GM21367 (cell line): ENCODE measurements around the gene COL20A1.
"Not testable (repeated sequence)": the region's sequence is repeated elsewhere in the genome, so short reads cannot be mapped to it uniquely, and the experiment has no call there.

Source experiments
- ATAC-seq: cut with Tn5 transposase; IDR thresholded peaks from one replicate; pipeline ENCODE4 v1.9.1; 2021; ENCODE audit not compliant: unreplicated experiment

The COL20A1 gene

DNA sequence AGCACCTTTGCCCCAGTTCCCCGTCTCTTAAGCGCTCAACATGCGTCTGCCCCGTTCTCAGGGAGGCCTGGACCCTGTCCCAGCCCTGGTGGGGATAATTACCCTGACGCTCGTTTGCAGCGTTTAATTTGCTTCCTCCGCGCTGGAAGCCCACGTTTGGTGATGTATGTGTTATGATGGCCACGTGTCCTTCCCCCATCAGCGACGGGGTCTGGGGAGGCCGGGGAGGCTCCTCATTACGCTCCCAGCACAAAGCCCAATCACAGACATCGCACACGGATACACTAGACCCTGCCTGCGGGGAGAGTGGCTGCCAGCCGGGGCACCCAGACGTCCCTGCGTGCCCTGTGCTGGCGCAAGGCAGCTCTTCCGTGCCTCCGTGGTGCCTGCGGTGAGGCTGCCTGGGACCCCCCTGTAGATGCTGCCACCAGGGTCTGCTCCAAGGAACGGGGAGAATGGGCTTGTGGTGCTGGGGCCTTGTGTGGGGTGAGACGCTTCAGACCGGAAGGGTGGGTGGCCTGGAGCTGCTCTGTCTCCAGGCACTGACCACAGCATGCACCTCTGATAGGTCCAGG lies 78.4 kb downstream of the COL20A1 start:
- ATAC-seq, result no peak

DNA sequence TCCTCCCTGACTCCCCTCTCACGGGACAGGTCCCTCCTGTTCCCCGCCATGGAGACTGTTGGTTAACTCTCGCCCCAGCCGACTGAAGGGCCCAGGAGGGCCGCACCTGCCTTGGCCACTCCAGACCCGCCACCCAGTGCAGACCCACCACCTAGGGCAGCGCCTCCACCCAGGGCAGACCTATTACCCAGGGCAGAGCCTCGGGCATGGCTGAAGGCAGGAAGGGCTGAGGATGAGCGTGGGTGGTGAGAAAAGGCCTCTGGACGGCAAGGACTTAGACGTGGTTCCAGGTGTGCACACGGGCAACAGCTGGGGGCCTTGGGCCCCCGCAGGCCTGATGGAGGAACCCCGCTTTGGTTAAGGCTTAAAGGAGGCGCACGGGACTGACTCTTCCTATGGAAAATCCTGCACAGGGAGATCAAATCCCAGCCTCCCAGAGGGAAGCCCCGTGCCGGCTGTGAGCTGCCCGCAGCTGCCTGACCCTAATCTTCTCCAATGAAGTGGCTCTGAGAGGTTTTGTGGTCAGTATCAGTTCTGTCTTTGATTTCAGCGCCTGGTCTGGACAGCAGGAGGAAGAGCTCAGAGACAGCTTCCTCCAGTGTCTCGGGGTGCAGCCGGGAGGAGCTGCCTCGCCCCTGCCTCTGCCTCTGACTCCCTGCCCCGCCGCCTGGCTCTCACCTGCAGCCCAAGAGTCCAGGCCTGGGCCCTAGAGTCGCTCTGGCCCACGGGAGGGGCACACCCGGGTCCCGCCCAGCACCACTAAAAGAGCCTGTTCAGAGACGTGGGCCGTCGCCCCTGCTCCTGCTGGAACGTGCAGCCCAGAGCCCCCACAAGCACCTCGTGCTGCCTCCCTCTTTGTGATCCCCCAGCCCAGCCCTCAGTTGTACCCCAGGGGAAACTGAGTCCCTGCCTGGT lies 80.2 kb downstream of the COL20A1 start:
- no peak for ATAC-seq

DNA sequence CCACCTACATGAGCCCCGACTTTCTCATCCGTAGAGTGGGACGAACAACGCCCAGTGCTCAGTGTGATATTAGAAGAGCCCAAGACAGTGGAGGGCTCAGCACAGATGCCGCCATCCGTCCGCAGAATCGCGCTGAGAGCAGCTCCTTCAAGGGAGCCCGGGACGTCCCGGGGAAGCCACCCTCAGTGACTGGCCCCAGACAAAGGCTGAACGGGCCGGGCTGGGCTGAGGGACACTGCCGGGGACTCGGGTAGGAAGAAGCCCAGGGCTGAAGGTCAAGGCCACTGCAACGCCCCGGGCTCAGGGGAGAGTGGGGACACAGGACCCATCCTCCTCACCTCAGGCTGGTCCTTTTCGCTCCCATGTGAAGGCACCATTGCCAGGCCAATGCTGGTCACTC lies 81.0 kb downstream of the COL20A1 start:
- no peak for ATAC-seq

DNA sequence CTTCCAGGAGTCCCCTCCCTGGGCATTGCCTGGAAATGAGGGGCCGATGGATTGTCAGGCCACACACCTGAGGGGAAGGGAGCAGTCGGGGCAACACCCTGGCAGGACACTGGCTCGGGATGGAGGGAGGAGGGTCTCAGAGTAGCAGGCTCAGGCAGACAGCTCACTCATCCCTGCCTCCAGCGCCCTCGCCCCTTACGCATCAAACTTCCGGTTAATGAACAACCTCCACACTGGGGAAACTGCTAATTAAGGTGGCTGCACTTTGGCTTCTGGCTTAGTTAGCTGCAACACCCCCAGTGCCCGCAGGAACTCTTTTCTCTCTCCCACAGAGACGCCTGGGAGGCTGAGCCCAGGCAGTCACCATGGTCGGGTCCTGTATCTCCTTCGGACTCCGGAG lies 81.5 kb downstream of the COL20A1 start:
- no peak for ATAC-seq

DNA sequence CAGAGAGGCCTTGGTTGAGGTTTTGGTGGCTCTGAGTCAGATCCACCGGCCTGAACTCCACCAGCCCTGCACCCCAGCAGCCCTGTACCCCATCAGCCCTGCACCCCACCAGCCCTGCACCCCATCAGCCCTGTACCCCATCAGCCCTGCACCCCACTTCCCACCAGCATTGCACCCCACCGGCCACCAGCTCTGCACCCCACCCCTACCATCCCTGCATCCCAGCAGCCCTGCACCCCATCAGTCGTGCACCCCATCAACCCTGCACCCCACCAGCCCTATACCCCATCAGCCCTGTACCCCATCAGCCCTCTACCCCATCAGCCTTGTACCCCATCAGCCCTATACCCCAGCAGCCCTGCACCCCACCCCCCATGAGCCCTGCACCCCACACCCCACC lies 82.5 kb downstream of the COL20A1 start:
- no peak for ATAC-seq

DNA sequence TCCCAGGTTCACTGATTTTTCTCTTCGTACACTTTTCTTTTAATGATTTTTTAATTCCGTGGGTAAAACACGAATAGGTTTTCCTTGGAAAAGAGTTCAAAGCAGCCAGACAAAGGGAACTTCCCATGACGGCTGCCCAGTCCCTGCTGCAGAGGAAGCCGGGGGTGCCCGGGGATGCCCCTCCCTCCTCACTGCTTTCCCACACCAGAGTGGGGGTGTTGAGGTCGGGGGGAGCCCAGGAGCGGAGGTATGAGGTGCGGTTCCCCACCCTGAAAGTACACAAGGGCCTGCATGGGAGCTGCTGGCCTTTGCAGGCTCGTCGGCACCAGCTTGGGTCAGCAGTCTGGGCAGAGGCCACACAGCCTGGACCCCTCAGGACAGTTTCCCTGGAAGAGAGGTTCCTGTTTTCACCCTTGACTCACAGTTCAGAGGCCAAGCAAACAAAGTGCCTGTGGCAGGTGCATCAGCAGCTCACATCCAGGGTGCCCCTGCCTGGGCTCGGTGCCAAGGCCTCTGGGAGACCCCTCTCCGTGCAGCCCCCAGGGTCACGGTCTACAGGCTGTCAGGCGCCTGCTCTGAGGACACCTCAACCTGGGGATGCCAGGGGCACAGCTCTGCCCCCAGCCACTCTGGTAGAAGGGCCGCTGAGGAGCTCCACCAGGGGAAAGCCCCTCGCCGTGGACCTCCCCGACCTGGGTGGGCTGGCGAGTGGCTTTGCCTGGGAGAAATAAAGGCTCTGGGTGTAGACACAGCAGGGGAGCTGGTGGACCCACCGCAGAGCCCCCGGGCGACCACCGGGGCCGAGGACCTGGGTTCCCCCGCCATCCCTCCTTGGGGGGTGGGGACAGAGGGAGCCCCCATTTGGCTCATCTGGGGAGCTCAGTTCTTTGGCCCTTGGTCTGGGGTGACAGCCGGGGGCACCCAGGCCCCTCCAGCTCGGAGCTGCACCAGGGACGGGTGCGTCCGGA lies 83.6 kb downstream of the COL20A1 start:
- ATAC-seq, result no peak

DNA sequence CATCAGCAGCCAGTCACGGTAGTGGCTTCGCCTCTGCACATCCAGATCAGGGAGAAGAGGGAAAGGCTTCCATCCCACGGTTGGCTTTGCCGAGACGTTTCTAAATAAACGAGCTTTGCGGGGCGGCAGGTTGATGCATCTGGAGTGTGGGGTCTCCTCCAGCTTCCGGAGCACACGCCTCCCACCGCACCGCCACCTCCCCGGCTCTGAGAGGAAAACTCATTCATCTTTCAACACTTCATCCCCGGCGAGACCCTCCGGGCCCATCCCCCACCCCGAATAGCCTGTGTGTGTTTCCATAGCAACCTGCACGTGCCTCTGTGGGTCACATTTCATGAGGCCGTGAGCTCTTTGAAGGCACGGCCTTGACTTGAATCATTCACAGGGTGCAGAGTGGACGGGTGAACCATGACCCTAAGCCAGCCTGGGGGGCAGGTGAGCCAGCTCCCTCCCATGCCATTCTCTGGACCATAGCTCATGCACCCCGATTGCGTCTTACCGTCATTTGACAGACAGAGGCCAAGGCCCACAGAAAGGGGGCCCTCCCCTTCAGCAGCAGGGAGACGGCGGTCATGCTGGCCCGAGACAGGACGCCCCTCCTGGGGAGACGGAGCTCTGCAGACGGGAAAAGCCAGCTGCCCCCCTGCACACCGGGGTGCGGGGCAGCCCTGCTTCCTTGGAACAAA lies 84.4 kb downstream of the COL20A1 start:
- ATAC-seq, result no peak

DNA sequence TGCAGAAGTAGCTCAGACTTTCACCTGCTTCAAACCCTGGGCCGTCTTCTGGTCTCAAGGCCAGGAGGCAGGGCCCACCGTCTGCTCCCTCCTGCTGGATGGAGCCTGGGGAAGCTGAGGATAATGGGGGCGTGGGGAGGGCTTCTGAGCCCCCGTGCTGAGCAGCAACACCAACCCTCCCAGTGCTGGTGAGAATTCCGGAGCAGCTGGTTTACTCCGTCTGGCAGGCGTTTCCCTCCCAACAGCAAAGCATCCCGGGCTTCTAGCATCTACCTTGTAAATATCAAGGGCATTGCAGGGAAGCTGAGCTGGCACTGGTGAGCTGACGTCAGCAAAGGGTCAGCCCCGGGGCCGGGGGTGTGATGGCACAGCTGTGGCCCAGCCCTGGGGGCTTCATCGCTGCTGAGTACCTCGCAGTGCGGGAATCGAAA lies 85.0 kb downstream of the COL20A1 start:
- no peak for ATAC-seq

DNA sequence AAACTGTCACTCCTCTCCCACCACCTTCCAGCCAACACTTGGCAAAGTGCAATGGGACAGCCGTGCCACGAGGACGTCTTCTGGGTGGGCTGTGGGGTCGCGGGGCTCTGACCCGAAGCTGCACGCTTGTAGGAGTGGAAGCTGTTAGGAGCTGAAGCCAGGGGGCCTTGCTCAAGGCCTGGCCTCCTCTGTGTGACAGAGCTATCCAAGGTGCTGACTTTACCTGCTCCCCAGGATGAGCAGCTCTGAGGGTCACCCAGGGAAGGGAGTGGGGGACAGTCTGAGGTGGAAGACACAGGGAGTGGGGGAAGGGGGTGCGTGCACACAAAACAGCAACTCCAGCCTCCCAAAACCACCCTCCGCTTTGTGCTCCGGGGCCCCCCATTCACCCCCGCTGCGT lies 85.6 kb downstream of the COL20A1 start:
- ATAC-seq, result no peak

DNA sequence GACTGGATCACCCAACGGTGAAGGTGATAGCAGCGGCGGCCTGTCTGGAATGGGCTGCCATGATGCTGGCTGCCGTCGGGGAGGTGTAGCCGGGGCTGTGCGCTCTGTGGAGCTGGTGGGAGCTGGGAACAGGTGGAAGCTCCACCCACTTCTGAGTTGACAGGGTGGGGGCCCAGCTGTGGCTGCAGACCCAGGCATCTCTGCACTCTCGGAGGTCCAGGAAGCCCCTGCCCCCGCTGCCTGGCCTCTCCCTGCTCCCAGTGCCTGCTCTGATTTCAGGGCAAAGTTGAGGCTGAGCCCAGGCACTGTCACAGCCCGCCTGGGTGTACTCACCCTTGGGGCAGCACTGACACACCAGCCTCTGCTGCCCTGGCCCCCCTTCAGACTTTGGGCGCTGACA lies 86.3 kb downstream of the COL20A1 start:
- ATAC-seq, result no peak

DNA sequence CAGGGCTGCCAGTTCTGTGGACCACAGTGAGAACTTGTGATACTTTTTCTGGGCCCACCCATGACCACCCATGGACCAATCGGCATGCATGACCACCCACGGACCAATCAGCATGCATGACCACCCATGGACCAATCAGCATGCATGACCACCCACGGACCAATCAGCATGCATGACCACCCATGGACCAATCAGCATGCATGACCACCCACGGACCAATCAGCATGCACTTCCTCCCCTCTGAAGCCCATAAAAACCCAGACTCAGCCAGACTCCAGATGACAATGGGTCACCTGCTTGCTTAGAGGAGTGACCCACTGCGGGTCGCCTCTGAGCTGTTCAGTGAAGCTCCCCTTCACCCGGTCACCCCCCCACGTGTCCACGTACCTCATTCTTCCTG lies 86.9 kb downstream of the COL20A1 start:
- not testable (repeated sequence) for ATAC-seq

DNA sequence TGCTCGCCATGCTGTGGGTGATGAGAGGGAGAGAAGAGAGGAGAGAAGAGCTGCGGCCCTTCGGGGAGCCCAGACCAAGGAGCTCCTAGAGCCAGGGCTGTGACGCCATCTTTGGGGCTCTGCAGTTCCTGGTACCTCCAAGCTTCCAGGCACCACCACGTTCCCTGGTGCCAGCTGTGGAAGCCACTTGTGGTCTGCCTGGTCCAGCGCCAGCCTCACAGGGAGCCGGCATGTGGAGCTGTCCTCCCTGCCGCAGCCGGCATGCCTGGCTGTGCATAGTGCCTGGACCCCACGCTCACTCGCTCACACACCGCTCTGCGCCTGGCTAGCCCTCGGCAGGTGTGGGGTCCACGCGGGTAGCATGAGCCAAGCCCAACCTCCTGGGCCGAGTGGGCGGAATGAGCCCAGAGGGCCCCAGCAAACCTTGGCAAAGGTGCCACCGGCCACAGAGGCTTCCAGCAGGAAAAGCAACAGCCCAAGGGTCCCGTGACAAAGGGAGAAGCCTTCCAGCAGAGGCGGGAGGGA lies 87.4 kb downstream of the COL20A1 start:
- no peak for ATAC-seq

DNA sequence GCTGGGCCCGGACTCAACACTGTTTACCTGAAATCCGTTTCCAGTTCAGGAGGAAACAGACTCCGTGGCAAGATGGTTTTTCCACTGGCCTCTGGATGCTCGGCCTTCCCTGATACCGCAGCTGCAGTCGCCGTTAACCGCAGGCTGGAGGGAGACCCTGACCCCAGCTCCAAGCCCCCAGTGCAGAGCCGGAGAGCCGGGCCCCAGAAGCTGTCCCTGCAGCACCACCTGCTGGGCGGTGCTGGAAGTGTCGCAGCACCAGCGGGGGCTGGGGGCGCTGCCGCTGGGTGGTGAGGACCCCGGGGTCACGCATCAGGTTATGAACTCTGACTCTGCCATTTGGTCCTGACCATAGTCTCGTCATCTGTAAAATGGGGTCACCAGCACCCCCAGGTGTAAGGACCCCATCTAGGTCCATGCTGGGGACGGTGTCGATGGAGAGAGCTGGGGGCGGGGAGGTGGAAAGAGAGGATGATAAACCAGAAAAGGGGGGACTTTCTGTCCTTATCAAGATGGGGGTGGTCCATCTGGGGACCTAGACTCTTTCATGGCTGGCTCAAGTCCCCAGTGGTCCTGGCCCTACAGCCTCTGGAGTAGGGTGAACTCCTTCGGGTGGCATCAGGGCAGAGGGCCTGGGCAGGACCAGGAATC lies 88.9 kb downstream of the COL20A1 start:
- no peak for ATAC-seq

DNA sequence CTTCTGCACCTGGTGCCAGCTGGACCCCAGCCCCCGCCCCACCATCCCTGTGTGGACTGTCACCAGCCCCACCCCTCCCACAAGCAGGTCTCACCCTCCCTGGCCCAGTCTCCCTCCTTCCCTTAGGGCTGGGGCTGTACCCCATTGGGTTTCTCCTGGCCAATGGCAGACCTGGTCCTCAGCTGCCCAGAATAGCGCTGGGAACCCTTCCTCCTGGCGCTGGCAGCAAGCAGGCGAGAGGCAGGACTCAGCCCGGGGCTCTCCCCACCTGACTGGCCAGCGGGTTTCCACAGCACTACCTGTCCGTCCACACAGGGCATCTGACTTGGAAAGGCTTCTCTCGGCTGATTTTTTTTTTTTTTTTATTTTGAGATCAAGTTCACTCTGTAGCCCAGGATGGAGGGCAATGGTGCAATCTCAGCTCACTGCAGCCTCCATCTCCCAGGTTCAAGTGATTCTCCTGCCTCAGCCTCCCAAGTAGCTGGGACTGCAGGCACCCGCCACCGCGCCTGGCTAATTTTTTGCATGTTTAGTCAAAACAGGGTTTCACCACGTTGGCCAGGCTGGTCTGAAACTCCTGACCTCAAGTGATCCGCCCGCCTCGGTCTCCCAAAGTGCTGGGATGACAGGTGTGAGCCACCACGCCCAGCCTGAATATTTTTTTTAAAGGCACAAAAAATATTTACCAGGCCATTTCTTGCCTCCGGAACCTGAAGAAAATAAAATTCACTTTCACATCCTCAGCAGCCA lies 89.7 kb downstream of the COL20A1 start:
- ATAC-seq, result no peak

DNA sequence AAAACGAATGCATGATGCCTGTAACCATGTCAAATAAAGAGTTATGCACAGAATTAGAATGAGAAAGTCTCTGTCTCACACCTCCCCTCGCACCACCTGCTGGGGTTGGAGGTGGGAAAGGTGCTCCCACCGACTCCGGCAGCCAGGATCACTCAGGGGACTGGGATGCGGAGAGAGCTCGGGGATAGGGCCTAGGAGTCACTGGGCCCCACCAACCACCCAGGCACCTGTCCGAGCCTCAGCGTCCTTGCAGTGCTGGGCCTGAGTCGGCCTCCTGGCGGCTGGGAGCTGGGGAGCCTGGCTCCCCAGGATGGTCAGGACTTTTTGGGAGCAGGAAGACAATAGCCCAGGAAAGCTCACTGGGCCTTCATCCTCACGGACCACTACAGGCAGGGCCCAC lies 90.6 kb downstream of the COL20A1 start:
- no peak for ATAC-seq

DNA sequence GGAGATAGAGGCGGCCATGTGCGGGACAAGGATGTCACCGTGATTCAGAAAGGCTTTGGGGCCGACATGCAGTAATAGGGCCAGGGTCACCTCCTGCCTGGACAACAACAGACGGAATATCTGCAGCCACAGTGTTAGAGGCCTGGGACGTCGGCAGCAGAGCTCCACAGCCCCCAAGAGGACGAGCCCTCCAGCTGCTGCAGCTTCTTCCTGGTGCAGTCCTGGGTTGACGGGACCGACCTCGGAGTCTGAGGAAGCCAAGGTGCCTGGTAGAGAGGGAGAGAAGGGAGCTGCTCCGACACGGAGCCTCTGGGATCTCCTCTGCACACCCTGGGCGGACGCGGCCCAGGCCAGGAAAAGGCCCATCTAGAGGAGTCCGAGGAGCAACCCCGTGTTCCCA lies 91.3 kb downstream of the COL20A1 start:
- ATAC-seq, result no peak
